NB4 (cell line): ENCODE measurements around the gene ZNF324.

ENCODE experiments used
- CTCF ChIP-seq: IDR thresholded peaks from one replicate; pipeline ENCODE4 v1.5.1; 2012; ENCODE audit warnings: low read depth, low read length
- MAX ChIP-seq: IDR thresholded peaks from 2 replicates; pipeline ENCODE4 v1.6.1; 2011; ENCODE audit warnings: low read depth, low read length
- POLR2A ChIP-seq: IDR thresholded peaks from 2 replicates; pipeline ENCODE4 v1.6.1; 2011; ENCODE audit warnings: mild to moderate bottlenecking; ENCODE audit not compliant: insufficient read length; ENCODE audit errors: extremely low read depth

- TF ChIP-seq CTCF (no peak), MAX (no peak), POLR2A (no peak)
Observed at GRCh38 chr19:58510084-58510862, 43.4 kb downstream of the ZNF324 start.
